ENCODE data around the gene TMEM88. TPM values are rescaled to one million over a fixed set of nuclear protein-coding genes. Genes with fewer than 3 reads are reported as not detected.

TMEM88 gene
- total and polyA plus RNA-seq, 4 donors, result 0.65 to 4.6 (median 3.7) TPM

DNA sequence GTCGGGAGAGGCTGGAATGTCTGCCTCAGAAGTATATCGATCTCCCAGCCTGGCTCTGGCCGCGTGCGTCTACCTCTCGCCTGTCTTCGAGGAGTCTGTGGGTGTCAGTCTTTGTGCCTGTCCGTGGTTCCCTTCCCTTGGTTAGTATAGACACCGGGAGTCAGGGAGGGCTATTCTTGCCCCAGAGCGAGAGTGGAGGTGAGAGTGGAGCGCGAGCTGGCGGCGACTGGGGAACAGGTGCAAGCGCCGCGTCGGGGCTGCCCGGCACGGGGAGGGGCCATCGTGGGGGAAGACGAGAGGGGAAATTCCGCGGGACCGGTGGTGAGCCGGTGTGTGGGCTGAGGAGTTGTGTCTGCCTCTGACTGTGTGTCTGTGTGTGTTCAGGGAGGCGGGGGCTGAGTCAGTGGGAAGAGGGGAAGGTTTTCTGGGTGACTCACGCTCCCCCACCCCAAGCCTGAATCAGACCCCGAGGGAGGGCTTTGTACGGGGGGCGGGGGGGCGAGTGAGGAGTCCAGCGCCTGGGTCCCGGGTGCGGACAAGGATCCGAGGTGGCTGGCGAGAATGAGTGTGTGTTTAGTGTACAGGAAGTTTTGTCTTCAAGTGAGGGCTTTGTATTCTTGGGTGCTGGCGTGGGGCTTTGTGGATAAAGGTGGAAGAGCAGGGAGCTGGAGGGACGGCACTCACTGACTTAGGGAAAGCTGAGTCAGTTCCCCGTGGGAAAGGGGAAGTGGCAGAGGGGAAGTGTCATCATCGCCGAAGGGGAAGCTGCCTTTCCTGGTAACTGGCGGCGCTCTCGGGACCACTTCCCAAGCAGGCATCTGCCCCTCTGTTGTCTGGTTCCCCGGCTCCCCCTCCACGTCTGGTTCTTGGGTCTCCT is 12.2 kb upstream of the TMEM88 start:
- peak; percentile 57 for DNase-seq (ENCODE audit: low spot score)
- Histone ChIP-seq H3K27me3 (ENCODE audit: control insufficient read depth in 4 of 4, insufficient read depth in 4 of 4, low read length in 3 of 4) (no peaks in the 10 kb centered on the region), H3K4me1 (ENCODE audit: control insufficient read depth in 4 of 4, insufficient read depth in 4 of 4, low read length in 3 of 4) (peaks cover 0 to 52% (median 36%) of the 10 kb centered on the region in 4 donors), H3K36me3 (ENCODE audit: control insufficient read depth in 4 of 4, insufficient read depth in 3 of 4, low read depth in 1 of 4, low read length in 3 of 4) (peaks cover 3 to 11% (median 7%) of the 10 kb centered on the region in 4 donors), H3K4me3 (ENCODE audit: low read depth in 1 of 3, low read length in 3 of 3) (peak overlapping the region; percentile 66 to 94 (median 79)), H3K27ac (ENCODE audit: low read depth in 1 of 2, low read length in 2 of 2) (peak overlapping the region; percentile 99 to 100), H3K9ac (ENCODE audit: low read depth in 1 of 2, low read length in 2 of 2) (peak overlapping the region; percentile 96 to 100), H3K9me3 (ENCODE audit: control insufficient read depth in 4 of 4, low read length in 3 of 4) (no peaks in the 10 kb centered on the region)
- TF ChIP-seq JUND (IDR thresholded peaks at IDR 0.05) (peak in 1 of 2 donors; percentile 58), YY1 (IDR thresholded peaks at IDR 0.05) (peak; percentile 44), HNF4A (conservative IDR thresholded peaks at IDR 0.05) (peak in 1 of 2 donors; percentile 3), FOXA1 (IDR thresholded peaks at IDR 0.05) (no peak), HNF4G (IDR thresholded peaks at IDR 0.05) (no peak), RXRA (IDR thresholded peaks at IDR 0.05) (peak; percentile 13 to 59), SP1 (IDR thresholded peaks at IDR 0.05) (no peak), TAF1 (conservative IDR thresholded peaks at IDR 0.05) (no peak), FOXA2 (IDR thresholded peaks at IDR 0.05) (no peak), EGR1 (IDR thresholded peaks at IDR 0.05; ENCODE audit: low read depth in 2 of 2) (peak; percentile 43 to 81)
- TF ChIP-seq, protein P1, sequence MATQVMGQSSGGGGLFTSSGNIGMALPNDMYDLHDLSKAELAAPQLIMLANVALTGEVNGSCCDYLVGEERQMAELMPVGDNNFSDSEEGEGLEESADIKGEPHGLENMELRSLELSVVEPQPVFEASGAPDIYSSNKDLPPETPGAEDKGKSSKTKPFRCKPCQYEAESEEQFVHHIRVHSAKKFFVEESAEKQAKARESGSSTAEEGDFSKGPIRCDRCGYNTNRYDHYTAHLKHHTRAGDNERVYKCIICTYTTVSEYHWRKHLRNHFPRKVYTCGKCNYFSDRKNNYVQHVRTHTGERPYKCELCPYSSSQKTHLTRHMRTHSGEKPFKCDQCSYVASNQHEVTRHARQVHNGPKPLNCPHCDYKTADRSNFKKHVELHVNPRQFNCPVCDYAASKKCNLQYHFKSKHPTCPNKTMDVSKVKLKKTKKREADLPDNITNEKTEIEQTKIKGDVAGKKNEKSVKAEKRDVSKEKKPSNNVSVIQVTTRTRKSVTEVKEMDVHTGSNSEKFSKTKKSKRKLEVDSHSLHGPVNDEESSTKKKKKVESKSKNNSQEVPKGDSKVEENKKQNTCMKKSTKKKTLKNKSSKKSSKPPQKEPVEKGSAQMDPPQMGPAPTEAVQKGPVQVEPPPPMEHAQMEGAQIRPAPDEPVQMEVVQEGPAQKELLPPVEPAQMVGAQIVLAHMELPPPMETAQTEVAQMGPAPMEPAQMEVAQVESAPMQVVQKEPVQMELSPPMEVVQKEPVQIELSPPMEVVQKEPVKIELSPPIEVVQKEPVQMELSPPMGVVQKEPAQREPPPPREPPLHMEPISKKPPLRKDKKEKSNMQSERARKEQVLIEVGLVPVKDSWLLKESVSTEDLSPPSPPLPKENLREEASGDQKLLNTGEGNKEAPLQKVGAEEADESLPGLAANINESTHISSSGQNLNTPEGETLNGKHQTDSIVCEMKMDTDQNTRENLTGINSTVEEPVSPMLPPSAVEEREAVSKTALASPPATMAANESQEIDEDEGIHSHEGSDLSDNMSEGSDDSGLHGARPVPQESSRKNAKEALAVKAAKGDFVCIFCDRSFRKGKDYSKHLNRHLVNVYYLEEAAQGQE (IDR thresholded peaks at IDR 0.05), result no peak
- TF ChIP-seq, protein P2, sequence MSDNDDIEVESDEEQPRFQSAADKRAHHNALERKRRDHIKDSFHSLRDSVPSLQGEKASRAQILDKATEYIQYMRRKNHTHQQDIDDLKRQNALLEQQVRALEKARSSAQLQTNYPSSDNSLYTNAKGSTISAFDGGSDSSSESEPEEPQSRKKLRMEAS (IDR thresholded peaks at IDR 0.05), result peak; percentile 74
- TF ChIP-seq, protein P3, sequence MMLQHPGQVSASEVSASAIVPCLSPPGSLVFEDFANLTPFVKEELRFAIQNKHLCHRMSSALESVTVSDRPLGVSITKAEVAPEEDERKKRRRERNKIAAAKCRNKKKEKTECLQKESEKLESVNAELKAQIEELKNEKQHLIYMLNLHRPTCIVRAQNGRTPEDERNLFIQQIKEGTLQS (IDR thresholded peaks at IDR 0.05), result peak; percentile 50
- WGBS, result under 1% methylated on average over 47 of the region's 47 CpGs

DNA sequence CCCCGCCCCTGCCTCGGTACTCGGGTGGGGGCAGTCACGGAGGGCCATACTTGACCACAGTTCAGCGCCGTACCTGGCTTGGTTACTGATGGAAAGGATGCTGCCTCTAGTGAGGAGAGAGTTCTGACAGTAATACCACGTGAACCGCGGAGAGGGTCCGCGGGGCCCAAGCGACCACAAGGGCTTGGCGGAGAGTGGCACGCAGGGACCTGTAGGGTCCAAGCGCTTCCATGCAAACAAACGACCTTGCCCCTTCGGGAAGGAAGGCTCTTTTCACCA is 11.7 kb upstream of the TMEM88 start:
- H3K9ac ChIP-seq (ENCODE audit: low read depth in 1 of 2, low read length in 2 of 2), result peak overlapping the region; percentile 96 to 100
- peak overlapping the region; percentile 99 to 100 for H3K27ac ChIP-seq (ENCODE audit: low read depth in 1 of 2, low read length in 2 of 2)
- peaks cover 0 to 50% (median 32%) of the 10 kb centered on the region in 4 donors for H3K4me1 ChIP-seq (ENCODE audit: control insufficient read depth in 4 of 4, insufficient read depth in 4 of 4, low read length in 3 of 4)
- 0% methylated on average over 17 of the region's 17 CpGs for WGBS
- DNase-seq (ENCODE audit: low spot score), result no peak
- H3K36me3 ChIP-seq (ENCODE audit: control insufficient read depth in 4 of 4, insufficient read depth in 3 of 4, low read depth in 1 of 4, low read length in 3 of 4), result peaks cover 3 to 15% (median 7%) of the 10 kb centered on the region in 4 donors
- peak overlapping the region; percentile 66 to 94 (median 79) for H3K4me3 ChIP-seq (ENCODE audit: low read depth in 1 of 3, low read length in 3 of 3)
- no peaks in the 10 kb centered on the region for H3K9me3 ChIP-seq (ENCODE audit: control insufficient read depth in 4 of 4, low read length in 3 of 4)
- no peaks in the 10 kb centered on the region for H3K27me3 ChIP-seq (ENCODE audit: control insufficient read depth in 4 of 4, insufficient read depth in 4 of 4, low read length in 3 of 4)
- TF ChIP-seq TAF1 (conservative IDR thresholded peaks at IDR 0.05) (no peak), EGR1 (IDR thresholded peaks at IDR 0.05; ENCODE audit: low read depth in 2 of 2) (no peak), SP1 (IDR thresholded peaks at IDR 0.05) (no peak), NR2F2 (IDR thresholded peaks at IDR 0.05) (no peak), GABPA (IDR thresholded peaks at IDR 0.05 in 1 of 2, conservative IDR thresholded peaks at IDR 0.05 in 1 of 2) (no peak), FOXA2 (IDR thresholded peaks at IDR 0.05) (no peak), HNF4G (IDR thresholded peaks at IDR 0.05) (no peak), FOXA1 (IDR thresholded peaks at IDR 0.05) (no peak), RAD21 (IDR thresholded peaks at IDR 0.05) (no peak), RXRA (IDR thresholded peaks at IDR 0.05) (no peak), YY1 (IDR thresholded peaks at IDR 0.05) (no peak)
- TF ChIP-seq, protein P4, sequence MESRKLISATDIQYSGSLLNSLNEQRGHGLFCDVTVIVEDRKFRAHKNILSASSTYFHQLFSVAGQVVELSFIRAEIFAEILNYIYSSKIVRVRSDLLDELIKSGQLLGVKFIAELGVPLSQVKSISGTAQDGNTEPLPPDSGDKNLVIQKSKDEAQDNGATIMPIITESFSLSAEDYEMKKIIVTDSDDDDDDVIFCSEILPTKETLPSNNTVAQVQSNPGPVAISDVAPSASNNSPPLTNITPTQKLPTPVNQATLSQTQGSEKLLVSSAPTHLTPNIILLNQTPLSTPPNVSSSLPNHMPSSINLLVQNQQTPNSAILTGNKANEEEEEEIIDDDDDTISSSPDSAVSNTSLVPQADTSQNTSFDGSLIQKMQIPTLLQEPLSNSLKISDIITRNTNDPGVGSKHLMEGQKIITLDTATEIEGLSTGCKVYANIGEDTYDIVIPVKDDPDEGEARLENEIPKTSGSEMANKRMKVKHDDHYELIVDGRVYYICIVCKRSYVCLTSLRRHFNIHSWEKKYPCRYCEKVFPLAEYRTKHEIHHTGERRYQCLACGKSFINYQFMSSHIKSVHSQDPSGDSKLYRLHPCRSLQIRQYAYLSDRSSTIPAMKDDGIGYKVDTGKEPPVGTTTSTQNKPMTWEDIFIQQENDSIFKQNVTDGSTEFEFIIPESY (IDR thresholded peaks at IDR 0.05), result no peak
- TF ChIP-seq, protein P3 (IDR thresholded peaks at IDR 0.05), result no peak
- TF ChIP-seq, protein P1 (IDR thresholded peaks at IDR 0.05), result no peak
- TF ChIP-seq, protein P2 (IDR thresholded peaks at IDR 0.05), result no peak

Data from liver (tissue), 9 donors.